ENCODE data around the gene UROS. TPM values are rescaled to one million over a fixed set of nuclear protein-coding genes. Genes with fewer than 3 reads are reported as not detected.

Gene UROS
- total RNA-seq, 4 donors from 2014 or later = 30.6 to 39.8 (median 39.3) TPM

DNA sequence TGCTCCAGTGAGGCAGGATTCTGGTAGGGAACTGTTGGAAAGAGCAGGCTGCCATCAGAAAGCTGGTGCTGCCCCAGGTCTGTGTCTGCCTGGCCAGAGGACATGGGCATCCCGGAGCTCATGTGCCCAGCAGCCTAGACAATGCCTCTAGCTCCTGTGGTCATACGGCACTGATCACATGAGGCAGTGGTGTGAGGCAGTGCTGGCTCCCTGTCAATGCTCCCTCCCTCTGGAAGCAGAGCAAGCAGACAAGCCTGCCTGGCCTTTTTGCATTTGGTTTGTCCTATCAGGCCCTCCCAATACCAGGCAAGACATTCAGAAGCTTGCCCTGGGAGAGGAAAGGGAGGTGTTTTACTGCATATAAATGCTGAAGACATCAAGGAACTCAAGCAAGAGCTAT, 27.9 kb downstream of the UROS start:
- TF ChIP-seq, protein P1, sequence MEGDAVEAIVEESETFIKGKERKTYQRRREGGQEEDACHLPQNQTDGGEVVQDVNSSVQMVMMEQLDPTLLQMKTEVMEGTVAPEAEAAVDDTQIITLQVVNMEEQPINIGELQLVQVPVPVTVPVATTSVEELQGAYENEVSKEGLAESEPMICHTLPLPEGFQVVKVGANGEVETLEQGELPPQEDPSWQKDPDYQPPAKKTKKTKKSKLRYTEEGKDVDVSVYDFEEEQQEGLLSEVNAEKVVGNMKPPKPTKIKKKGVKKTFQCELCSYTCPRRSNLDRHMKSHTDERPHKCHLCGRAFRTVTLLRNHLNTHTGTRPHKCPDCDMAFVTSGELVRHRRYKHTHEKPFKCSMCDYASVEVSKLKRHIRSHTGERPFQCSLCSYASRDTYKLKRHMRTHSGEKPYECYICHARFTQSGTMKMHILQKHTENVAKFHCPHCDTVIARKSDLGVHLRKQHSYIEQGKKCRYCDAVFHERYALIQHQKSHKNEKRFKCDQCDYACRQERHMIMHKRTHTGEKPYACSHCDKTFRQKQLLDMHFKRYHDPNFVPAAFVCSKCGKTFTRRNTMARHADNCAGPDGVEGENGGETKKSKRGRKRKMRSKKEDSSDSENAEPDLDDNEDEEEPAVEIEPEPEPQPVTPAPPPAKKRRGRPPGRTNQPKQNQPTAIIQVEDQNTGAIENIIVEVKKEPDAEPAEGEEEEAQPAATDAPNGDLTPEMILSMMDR (IDR thresholded peaks at IDR 0.05) = no peak
- DNase-seq (ENCODE audit: low spot score) = no peak
- ATAC-seq (ENCODE audit: low FRiP score) = no peak

DNA sequence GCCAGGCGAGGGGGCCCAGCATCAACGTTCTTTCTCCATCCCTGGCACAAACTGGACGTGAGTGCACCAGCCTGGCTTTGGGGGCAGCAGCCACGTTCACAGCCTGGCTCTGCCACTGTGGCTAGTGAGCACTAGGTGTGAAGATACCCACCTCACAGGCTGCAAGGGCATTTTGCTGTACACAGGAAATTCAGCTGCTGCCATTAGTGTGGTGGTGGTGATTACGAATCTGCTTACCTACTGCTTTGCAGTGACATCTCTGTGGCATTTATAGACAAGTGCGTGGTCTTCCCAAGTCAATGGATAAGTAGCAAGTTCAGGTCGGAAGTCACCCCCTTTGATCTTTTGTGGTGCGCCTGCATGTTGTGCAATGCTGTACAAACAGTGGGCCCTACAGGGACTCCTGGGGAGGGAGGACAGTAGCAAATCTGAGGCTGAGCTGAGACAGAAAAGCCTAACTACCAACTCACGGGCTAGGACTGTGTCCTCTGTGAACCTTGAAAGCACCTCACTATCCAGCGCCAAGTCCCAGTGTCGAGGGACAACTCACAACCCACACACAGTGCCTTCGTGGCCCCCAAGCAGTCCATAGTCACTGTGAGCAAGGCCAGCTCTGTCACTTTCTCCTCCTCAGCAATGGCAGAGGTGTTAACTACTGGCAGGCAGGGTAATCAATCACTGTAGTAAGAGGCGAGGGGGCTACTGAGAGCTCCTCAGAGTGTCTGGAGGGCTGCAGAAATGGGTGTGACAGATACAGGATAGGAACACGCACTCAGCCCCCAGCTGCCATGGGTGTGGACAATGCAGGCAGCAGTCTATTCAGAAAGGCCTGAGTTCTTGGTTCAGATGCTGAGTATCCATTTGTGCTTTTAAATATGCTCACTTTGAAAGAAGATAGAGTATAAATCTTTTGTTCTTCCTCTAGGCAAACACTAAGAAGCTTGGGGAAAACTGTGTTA, 30.4 kb downstream of the UROS start:
- TF ChIP-seq, protein P1 (IDR thresholded peaks at IDR 0.05) = no peak
- ATAC-seq (ENCODE audit: low FRiP score) (no peak), DNase-seq (ENCODE audit: low spot score) (no peak)

DNA sequence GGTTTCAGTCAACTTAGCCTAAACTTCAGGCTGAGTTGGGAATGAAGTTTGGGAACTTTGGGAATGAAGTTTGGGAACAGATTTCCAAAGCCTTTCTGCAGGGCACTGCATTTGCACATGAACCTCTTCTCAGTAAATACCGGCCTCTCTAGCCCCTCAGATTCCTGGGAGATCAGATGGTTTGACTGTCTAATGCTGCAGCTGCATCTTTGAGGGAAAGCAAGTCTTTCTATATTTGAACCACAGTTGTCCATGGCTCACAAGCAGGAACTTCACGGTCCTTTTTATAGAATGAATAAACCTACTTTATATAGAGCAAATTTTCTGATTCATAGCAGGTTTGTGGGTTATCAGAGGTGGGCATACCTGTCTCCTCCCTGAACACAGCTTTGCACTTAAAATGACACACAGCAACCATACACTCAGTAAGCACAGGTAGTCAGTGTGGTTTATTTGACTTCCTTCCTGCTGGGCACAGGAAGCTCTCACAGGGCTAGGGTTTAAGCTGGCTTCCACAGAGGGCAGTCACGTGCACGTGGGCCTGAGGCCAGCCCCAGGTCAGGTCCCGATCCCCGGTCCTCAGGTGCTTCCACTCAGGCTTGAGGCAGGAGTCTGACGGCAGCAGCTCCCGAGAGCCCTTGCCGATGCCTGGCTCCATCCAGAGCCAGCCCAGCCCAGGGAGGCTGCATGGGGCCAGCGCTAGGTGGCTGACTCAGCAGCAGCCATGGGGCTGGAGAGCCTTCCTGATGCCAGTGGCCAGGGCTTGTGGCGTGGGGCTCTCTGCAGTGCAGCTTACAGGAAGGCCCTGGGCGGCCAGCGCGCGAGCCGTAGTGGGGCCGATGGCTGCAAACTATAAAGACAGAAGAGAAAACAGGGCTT, 34.7 kb downstream of the UROS start:
- no peak for ATAC-seq (ENCODE audit: low FRiP score)
- no peak for DNase-seq (ENCODE audit: low spot score)
- TF ChIP-seq, protein P1 (IDR thresholded peaks at IDR 0.05) = no peak

- ATAC-seq (ENCODE audit: low FRiP score) (no peak), DNase-seq (ENCODE audit: low spot score) (no peak)
- TF ChIP-seq, protein P1 (IDR thresholded peaks at IDR 0.05) = no peak
Observed at GRCh38 chr10:125785791-125786190, 37.3 kb downstream of the UROS start.

- DNase-seq (ENCODE audit: low spot score) (no peak), ATAC-seq (ENCODE audit: low FRiP score) (no peak)
- TF ChIP-seq, protein P1 (IDR thresholded peaks at IDR 0.05) = no peak
Observed at GRCh38 chr10:125783957-125784356, 39.1 kb downstream of the UROS start.

DNA sequence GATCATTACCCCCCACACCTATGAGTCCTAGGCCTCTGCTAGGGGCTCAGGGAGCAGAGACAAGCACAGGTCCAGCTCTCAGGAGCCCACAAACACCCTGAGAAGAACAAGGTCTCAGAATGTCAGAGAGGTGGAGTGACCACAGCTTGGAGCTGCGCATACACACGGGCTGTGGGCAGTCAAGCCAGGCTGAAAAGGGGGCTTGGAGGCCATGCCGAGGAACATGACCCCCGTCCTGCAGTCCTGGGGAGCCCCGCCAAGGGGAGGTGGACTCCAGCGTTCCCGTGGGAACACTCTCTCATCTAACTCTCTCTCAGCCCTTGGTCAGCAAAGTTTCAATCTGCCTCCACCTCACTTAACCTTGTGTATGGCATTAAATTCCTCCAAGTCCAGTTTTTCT, 39.6 kb downstream of the UROS start:
- ATAC-seq (ENCODE audit: low FRiP score) = no peak
- TF ChIP-seq, protein P1 (IDR thresholded peaks at IDR 0.05) = no peak
- DNase-seq (ENCODE audit: low spot score) = no peak
